Measurements from ENCODE around the gene COLGALT1. TPM values are rescaled to one million over a fixed set of nuclear protein-coding genes. Genes with fewer than 3 reads are reported as not detected.

The COLGALT1 gene
- total RNA-seq, 1 experiment from 2014 or later = 48.5 TPM

DNA sequence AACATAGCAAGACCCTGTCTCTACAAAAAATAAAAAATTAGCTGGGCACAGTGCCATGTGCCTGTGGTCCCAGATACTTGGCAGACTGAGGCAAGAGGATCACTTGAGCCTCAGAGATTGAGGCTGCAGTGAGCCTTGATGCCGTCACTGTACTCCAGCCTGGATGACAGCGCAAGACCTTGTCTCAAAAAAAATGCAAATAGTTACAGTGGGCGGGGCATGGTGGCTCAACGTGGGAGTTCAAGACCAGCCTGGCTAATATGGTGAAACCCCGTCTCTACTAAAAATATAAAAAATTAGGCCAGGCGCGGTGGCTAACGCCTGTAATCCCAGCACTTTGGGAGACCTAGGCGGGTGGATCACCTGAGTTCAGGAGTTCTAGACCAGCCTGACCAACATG, 35.5 kb upstream of the COLGALT1 start:
- no CpG with 5 or more reads among the region's 9 CpGs for WGBS (ENCODE audit: extremely low coverage, insufficient read length, low lambda C conversion rate)
- peaks cover 22 to 30% (median 25%) of the 10 kb centered on the region in 3 experiments for H3K36me3 Mint-ChIP-seq (ENCODE audit: insufficient read depth in 1 of 3, low read depth in 3 of 3)
- H3K4me1 Mint-ChIP-seq = peaks cover 2 to 3% of the 10 kb centered on the region in 2 experiments; a peak in 2 of 4 replicates

More for the DNA sequence above, 35.5 kb upstream of the COLGALT1 start:
- DNase-seq = no peak
- no peaks in the 10 kb centered on the region; the same call in 1 of the 2 replicates for H3K27me3 Mint-ChIP-seq (ENCODE audit: low read depth)
- peak overlapping the region in 1 of 3 experiments; percentile 80; a peak in 2 of 7 replicates for H3K27ac Mint-ChIP-seq
- Histone ChIP-seq H3K4me1 (ENCODE audit: insufficient read depth, low read length) (no peaks in the 10 kb centered on the region), H3K56ac (ENCODE audit: insufficient read length, low read depth, low read length) (no peak overlapping the region), H3K27me3 (ENCODE audit: insufficient read depth, low read length) (no peaks in the 10 kb centered on the region), H3K9ac (ENCODE audit: extremely low read depth, insufficient read length, low read length) (no peak overlapping the region), H2BK5ac (ENCODE audit: insufficient read length, low read length) (no peak overlapping the region), H3K23ac (ENCODE audit: insufficient read length, low read depth, low read length) (no peak overlapping the region), H3K4me2 (ENCODE audit: insufficient read depth, insufficient read length, low read length) (no peak overlapping the region), H2AK5ac (ENCODE audit: insufficient read length, low read length) (no peak overlapping the region), H3K27ac (ENCODE audit: insufficient read length, low read depth, low read length) (no peak overlapping the region), H2AFZ (ENCODE audit: low read length) (no peak overlapping the region), H2BK20ac (ENCODE audit: low read depth, low read length, poor library complexity, severe bottlenecking) (no peak overlapping the region), H4K91ac (ENCODE audit: insufficient read length, low read depth, low read length) (no peak overlapping the region), H3K23me2 (ENCODE audit: insufficient read length, low read depth, low read length, poor library complexity, severe bottlenecking) (no peaks in the 10 kb centered on the region), H3K79me1 (ENCODE audit: insufficient read depth, low read depth, low read length, poor library complexity, severe bottlenecking) (no peaks in the 10 kb centered on the region), H3T11ph (ENCODE audit: low read length) (no peak overlapping the region), H2BK12ac (ENCODE audit: insufficient read length, low read depth, low read length) (no peak overlapping the region), H2BK15ac (ENCODE audit: low read depth, low read length) (no peak overlapping the region), H4K20me1 (ENCODE audit: control insufficient read depth, insufficient read depth, insufficient read length) (no peaks in the 10 kb centered on the region), H4K5ac (ENCODE audit: insufficient read length, low read depth, low read length) (no peak overlapping the region), H3K79me2 (ENCODE audit: insufficient read depth, low read length) (no peaks in the 10 kb centered on the region), H2BK120ac (ENCODE audit: low read depth, low read length, poor library complexity, severe bottlenecking) (no peak overlapping the region), H3K18ac (ENCODE audit: insufficient read length, low read depth, low read length) (no peak overlapping the region), H3K9me3 (ENCODE audit: control insufficient read depth, low read depth, low read length) (peaks cover 7% of the 10 kb centered on the region), H3K4ac (ENCODE audit: low read depth, low read length) (no peak overlapping the region), H3K14ac (ENCODE audit: insufficient read depth, low read length) (no peak overlapping the region), H4K8ac (replicated peaks; ENCODE audit: insufficient read length, low read depth, low read length) (no peak overlapping the region)
- no peak overlapping the region; a peak in 1 of 5 replicates for H3K4me3 Mint-ChIP-seq
- H3K9me3 Mint-ChIP-seq = peaks cover 9% of the 10 kb centered on the region in 2 experiments
- TF ChIP-seq, protein P1, sequence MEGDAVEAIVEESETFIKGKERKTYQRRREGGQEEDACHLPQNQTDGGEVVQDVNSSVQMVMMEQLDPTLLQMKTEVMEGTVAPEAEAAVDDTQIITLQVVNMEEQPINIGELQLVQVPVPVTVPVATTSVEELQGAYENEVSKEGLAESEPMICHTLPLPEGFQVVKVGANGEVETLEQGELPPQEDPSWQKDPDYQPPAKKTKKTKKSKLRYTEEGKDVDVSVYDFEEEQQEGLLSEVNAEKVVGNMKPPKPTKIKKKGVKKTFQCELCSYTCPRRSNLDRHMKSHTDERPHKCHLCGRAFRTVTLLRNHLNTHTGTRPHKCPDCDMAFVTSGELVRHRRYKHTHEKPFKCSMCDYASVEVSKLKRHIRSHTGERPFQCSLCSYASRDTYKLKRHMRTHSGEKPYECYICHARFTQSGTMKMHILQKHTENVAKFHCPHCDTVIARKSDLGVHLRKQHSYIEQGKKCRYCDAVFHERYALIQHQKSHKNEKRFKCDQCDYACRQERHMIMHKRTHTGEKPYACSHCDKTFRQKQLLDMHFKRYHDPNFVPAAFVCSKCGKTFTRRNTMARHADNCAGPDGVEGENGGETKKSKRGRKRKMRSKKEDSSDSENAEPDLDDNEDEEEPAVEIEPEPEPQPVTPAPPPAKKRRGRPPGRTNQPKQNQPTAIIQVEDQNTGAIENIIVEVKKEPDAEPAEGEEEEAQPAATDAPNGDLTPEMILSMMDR (conservative IDR thresholded peaks at IDR 0.05) = no peak
